IMR-90 (cell line): Measurements from ENCODE around the gene RELL1. TPM values are rescaled to one million over a fixed set of nuclear protein-coding genes. Genes with fewer than 3 reads are reported as not detected.

Experiments used
- ATAC-seq: fragments of 200-7000 bp; cut with Tn5 transposase; 2 replicates; pipeline ENCODE4 v1.9.1; 2020; ENCODE audit warnings: low read depth, mild to moderate bottlenecking, moderate library complexity
- BruUV-seq: library from RNA; stranded (reverse); fragments of 400-500 nt; replicated peaks from 2 replicates; lab custom pipeline; 2021; lab: Mats Ljungman, UMichigan
- CTCF ChIA-PET: fragments of 300-600 bp; formaldehyde crosslinking; extraction: SDS; loops from one replicate; lab custom pipeline; 2021; ENCODE audit warnings: antibody characterized with exemption; lab: Yijun Ruan, JAX
- POLR2A ChIA-PET: fragments of 300-600 bp; sonication (Branson Sonifier 250); formaldehyde crosslinking; loops from one replicate; lab custom pipeline; 2022; ENCODE audit warnings: antibody characterized with exemption; ENCODE audit not compliant: unreplicated experiment; lab: Charles Lee
- DNase-seq: peaks from one replicate; pipeline ENCODE4 v3.0.0; 2013
- H2AFZ ChIP-seq: replicated peaks from 2 replicates; pipeline ENCODE3; 2013; ENCODE audit warnings: low read length, mild to moderate bottlenecking; ENCODE audit not compliant: poor library complexity
- H2AK5ac ChIP-seq: 2 replicates; pipeline ENCODE4 v1.6.1; 2013; ENCODE audit warnings: low read depth, low read length, inconsistent platforms
- H2AK9ac ChIP-seq: replicated peaks from 2 replicates; pipeline ENCODE3; 2013; ENCODE audit warnings: mild to moderate bottlenecking, low read depth, low read length, moderate library complexity; ENCODE audit not compliant: poor library complexity
- H2BK120ac ChIP-seq: 2 replicates; pipeline ENCODE4 v1.6.1; 2013; ENCODE audit warnings: low read depth, low read length, inconsistent platforms
- H2BK15ac ChIP-seq: 3 replicates; pipeline ENCODE4 v1.6.1; 2013; ENCODE audit warnings: low read depth, low read length, inconsistent platforms
- H2BK20ac ChIP-seq: 2 replicates; pipeline ENCODE4 v1.6.1; 2013; ENCODE audit warnings: low read depth, mild to moderate bottlenecking, inconsistent platforms, low read length, moderate library complexity
- H2BK5ac ChIP-seq: 2 replicates; pipeline ENCODE4 v1.6.1; 2013; ENCODE audit warnings: mild to moderate bottlenecking, low read depth, low read length, inconsistent platforms; ENCODE audit not compliant: poor library complexity, severe bottlenecking
- H3K14ac ChIP-seq: replicated peaks from 2 replicates; pipeline ENCODE4 v1.6.1; 2013; ENCODE audit warnings: low read depth, low read length, inconsistent platforms
- H3K18ac ChIP-seq: 2 replicates; pipeline ENCODE4 v1.6.1; 2013; ENCODE audit warnings: low read depth, low read length, control low read depth
- H3K23ac ChIP-seq: 2 replicates; pipeline ENCODE4 v1.6.1; 2013; ENCODE audit warnings: low read depth, low read length, inconsistent platforms
- H3K27ac ChIP-seq: 2 replicates; pipeline ENCODE4 v1.5.1; 2013; ENCODE audit warnings: mild to moderate bottlenecking, control low read depth, low read length; ENCODE audit not compliant: insufficient read depth
- H3K27me3 ChIP-seq: 2 replicates; pipeline ENCODE4 v1.6.1; 2013; ENCODE audit warnings: low read length; ENCODE audit not compliant: control insufficient read depth, insufficient read depth
- H3K36me3 ChIP-seq: 2 replicates; pipeline ENCODE4 v1.6.1; 2013; ENCODE audit warnings: low read length, mixed read lengths; ENCODE audit not compliant: control insufficient read depth, insufficient read depth
- H3K4ac ChIP-seq: 2 replicates; pipeline ENCODE4 v1.6.1; 2013; ENCODE audit warnings: low read depth, low read length, inconsistent platforms
- H3K4me1 ChIP-seq: 2 replicates; pipeline ENCODE4 v1.6.1; 2013; ENCODE audit warnings: low read length, mixed read lengths; ENCODE audit not compliant: control insufficient read depth, insufficient read depth
- H3K4me2 ChIP-seq: 2 replicates; pipeline ENCODE4 v1.6.1; 2013; ENCODE audit warnings: low read depth, mild to moderate bottlenecking, control low read depth, low read length, moderate library complexity
- H3K4me3 ChIP-seq: 2 replicates; pipeline ENCODE4 v1.5.1; 2013; ENCODE audit warnings: low read depth, mild to moderate bottlenecking, control low read depth, low read length, moderate library complexity; ENCODE audit not compliant: insufficient read depth
- H3K56ac ChIP-seq: 2 replicates; pipeline ENCODE4 v1.6.1; 2013; ENCODE audit warnings: low read length, inconsistent platforms; ENCODE audit not compliant: insufficient read depth; ENCODE audit errors: extremely low read depth
- H3K79me1 ChIP-seq, 2 experiments: 2 replicates each; pipeline ENCODE4 v1.6.1; 2013; ENCODE audit warnings: low read length in 2 of 2, inconsistent platforms in 1 of 2, low read depth in 1 of 2
- H3K9ac ChIP-seq: 2 replicates; pipeline ENCODE4 v1.6.1; 2013; ENCODE audit warnings: low read depth, low read length, control low read depth
- H3K9me1 ChIP-seq: 2 replicates; pipeline ENCODE4 v1.6.1; 2013; ENCODE audit warnings: low read length, inconsistent platforms; ENCODE audit not compliant: insufficient read depth
- H3K9me3 ChIP-seq: 2 replicates; pipeline ENCODE4 v1.6.1; 2013; ENCODE audit warnings: low read length; ENCODE audit not compliant: control insufficient read depth, insufficient read depth
- H4K20me1 ChIP-seq: 2 replicates; pipeline ENCODE4 v1.6.1; 2013; ENCODE audit warnings: low read length, inconsistent platforms; ENCODE audit not compliant: insufficient read depth
- H4K5ac ChIP-seq: 2 replicates; pipeline ENCODE4 v1.6.1; 2013; ENCODE audit warnings: mild to moderate bottlenecking, low read depth, low read length, control low read depth
- H4K8ac ChIP-seq, 2 experiments: 2 replicates each; pipeline ENCODE4 v1.6.1; 2013; ENCODE audit warnings: low read depth in 2 of 2, low read length in 2 of 2, control low read depth in 1 of 2, inconsistent platforms in 1 of 2
- H4K91ac ChIP-seq: 2 replicates; pipeline ENCODE4 v1.6.1; 2013; ENCODE audit warnings: low read depth, low read length, inconsistent platforms; ENCODE audit not compliant: insufficient read depth
- CEBPB ChIP-seq: IDR thresholded peaks from 2 replicates; pipeline ENCODE4 v1.6.1; 2012; ENCODE audit warnings: low read depth, low read length, improper control_type of control experiment
- ELK1 ChIP-seq: fragments of 150-350 bp; IDR thresholded peaks from 2 replicates; pipeline ENCODE4 v1.6.1; 2016; ENCODE audit warnings: low read depth, mild to moderate bottlenecking, low read length, moderate library complexity, borderline replicate concordance
- MAFK ChIP-seq: IDR thresholded peaks from 2 replicates; pipeline ENCODE4 v1.6.1; 2012; ENCODE audit warnings: low read depth, low read length, improper control_type of control experiment
- WGBS, 2 experiments: methylation state at CpG; one replicate each; pipeline versions ENCODE4 v1.1.5 to v1.1.7; 2013; ENCODE audit warnings: missing lambda C conversion rate in 2 of 2; ENCODE audit not compliant: insufficient read length in 1 of 2; ENCODE audit errors: extremely low coverage in 2 of 2; 5-methylcytosine and 5-hydroxymethylcytosine counted together
- dilution Hi-C: fragments of 300-500 bp; cut with HindIII; formaldehyde crosslinking; loops from one replicate; pipeline ENCODE4 v1.14.3; 2018; ENCODE audit warnings: low sequenced_read_pairs; ENCODE audit not compliant: unreplicated experiment
- in situ Hi-C: fragments of 300-500 bp; cut with MboI; formaldehyde crosslinking; loops from 3 replicates; pipeline ENCODE4 v1.14.3; 2019; ENCODE audit warnings: low sequenced_read_pairs, inconsistent platforms, mixed read lengths
- intact Hi-C: fragments of 100-400 bp; cut with micrococcal nuclease; formaldehyde crosslinking; loops from 2 replicates; pipeline ENCODE4 v1.10.0; 2022
- polyA plus RNA-seq, 3 experiments: library from polyadenylated mRNA; depleted of rRNA; stranded (reverse); fragments of >200 nt; gene quantifications; 2 replicates each; pipeline ENCODE4 v1.2.3, GENCODE V29; 2012; ENCODE audit warnings: low replicate concordance in 1 of 3
- total RNA-seq: library from RNA; depleted of rRNA; stranded (reverse); fragments of >200 nt; gene quantifications from 2 replicates; pipeline ENCODE4 v1.2.3, GENCODE V29; 2012
- TF ChIP-seq, protein P1 (sequence below): conservative IDR thresholded peaks from 2 replicates; pipeline ENCODE4 v1.5.1; 2012; ENCODE audit warnings: mild to moderate bottlenecking, low read depth, low read length, improper control_type of control experiment

The RELL1 gene
- total and polyA plus RNA-seq, 2 of the 4 experiments (the other 2 are of a cell fraction) = 6.8 to 39.6 TPM

GRCh38 chr4:37697566-37697965 is 11.4 kb upstream of the RELL1 start:
- no TSS peak for BruUV-seq
- no peak overlapping the region for H4K91ac ChIP-seq
- no peaks in the 10 kb centered on the region for H4K20me1 ChIP-seq
- in situ Hi-C loops = no loop called here
- no peak overlapping the region for H3K9ac ChIP-seq
- no peak overlapping the region for H4K5ac ChIP-seq
- no peak overlapping the region for H2BK120ac ChIP-seq
- ChIA-PET POLR2A (no interaction called here), CTCF (no interaction called here)
- H2AFZ ChIP-seq = no peak overlapping the region
- intact Hi-C loops = no loop called here
- no peak overlapping the region for H3K56ac ChIP-seq
- no peak overlapping the region for H3K18ac ChIP-seq
- no peak for DNase-seq
- no peak overlapping the region for H3K14ac ChIP-seq
- H3K27ac ChIP-seq = no peak overlapping the region
- WGBS, 2 experiments = no CpG with 5 or more reads among the region's 3 CpGs
- no peak overlapping the region for H3K23ac ChIP-seq
- TF ChIP-seq, protein P1, sequence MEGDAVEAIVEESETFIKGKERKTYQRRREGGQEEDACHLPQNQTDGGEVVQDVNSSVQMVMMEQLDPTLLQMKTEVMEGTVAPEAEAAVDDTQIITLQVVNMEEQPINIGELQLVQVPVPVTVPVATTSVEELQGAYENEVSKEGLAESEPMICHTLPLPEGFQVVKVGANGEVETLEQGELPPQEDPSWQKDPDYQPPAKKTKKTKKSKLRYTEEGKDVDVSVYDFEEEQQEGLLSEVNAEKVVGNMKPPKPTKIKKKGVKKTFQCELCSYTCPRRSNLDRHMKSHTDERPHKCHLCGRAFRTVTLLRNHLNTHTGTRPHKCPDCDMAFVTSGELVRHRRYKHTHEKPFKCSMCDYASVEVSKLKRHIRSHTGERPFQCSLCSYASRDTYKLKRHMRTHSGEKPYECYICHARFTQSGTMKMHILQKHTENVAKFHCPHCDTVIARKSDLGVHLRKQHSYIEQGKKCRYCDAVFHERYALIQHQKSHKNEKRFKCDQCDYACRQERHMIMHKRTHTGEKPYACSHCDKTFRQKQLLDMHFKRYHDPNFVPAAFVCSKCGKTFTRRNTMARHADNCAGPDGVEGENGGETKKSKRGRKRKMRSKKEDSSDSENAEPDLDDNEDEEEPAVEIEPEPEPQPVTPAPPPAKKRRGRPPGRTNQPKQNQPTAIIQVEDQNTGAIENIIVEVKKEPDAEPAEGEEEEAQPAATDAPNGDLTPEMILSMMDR = no peak
- TF ChIP-seq MAFK = no peak
- no peak for TF ChIP-seq CEBPB
- TF ChIP-seq ELK1 = no peak
- H3K4me1 ChIP-seq = peaks cover 6% of the 10 kb centered on the region; the same call in 1 of the 2 replicates
- no peaks in the 10 kb centered on the region for H3K36me3 ChIP-seq
- H3K27me3 ChIP-seq = peaks cover 7% of the 10 kb centered on the region
- no peaks in the 10 kb centered on the region for H3K9me3 ChIP-seq
- H3K4me3 ChIP-seq = no peak overlapping the region
- no peak overlapping the region for H2BK15ac ChIP-seq
- no peak for ATAC-seq
- H2BK20ac ChIP-seq = no peak overlapping the region
- H2BK5ac ChIP-seq = no peak overlapping the region
- H4K8ac ChIP-seq = no peak overlapping the region
- H3K4ac ChIP-seq = no peak overlapping the region
- H2AK9ac ChIP-seq = no peak overlapping the region
- H3K4me2 ChIP-seq = no peak overlapping the region
- H3K79me1 ChIP-seq = no peaks in the 10 kb centered on the region
- H3K9me1 ChIP-seq = no peaks in the 10 kb centered on the region; the same call in 1 of the 2 replicates
- dilution Hi-C loops = no loop called here
- no peak overlapping the region for H2AK5ac ChIP-seq
